K562 treated with DMSO at 1 percent for 48 hours (cell line): Measurements from ENCODE around the gene CHKA. TPM values are rescaled to one million over a fixed set of nuclear protein-coding genes. Genes with fewer than 3 reads are reported as not detected.

ENCODE experiments used
- total RNA-seq: library from RNA; unstranded; fragments of 300-600 nt; gene quantifications from 2 replicates; pipeline ENCODE4 v1.2.3, GENCODE V29; 2022; ENCODE audit warnings: low replicate concordance; ENCODE audit errors: extremely low read depth

CHKA gene
- total RNA-seq: not detected in 2 replicates

GRCh38 chr11:68121067-68121899 is at the start of gene CHKA:
Gene CHKA, minus strand, starts transcription at chr11:68121388. Its CDS starts 211 bp downstream, at chr11:68121177.

GRCh38 chr11:68038718-68039525 is 82.3 kb downstream of the CHKA start, which contains the start of gene TCIRG1:
Gene TCIRG1, plus strand, starts transcription at chr11:68039025. Its CDS starts 2,247 bp downstream, at chr11:68041272.

GRCh38 chr11:68030318-68031143 is 90.7 kb downstream of the CHKA start, which contains the start of gene NDUFS8:
Gene NDUFS8, plus strand, starts transcription at chr11:68030681. Its CDS starts 1,471 bp downstream, at chr11:68032152.

GRCh38 chr11:68010090-68011041 is 110.8 kb downstream of the CHKA start, which contains the start of gene ALDH3B1:
Gene ALDH3B1, plus strand, starts transcription at chr11:68010327. Its CDS starts 4,971 bp downstream, at chr11:68015298.

DNA sequence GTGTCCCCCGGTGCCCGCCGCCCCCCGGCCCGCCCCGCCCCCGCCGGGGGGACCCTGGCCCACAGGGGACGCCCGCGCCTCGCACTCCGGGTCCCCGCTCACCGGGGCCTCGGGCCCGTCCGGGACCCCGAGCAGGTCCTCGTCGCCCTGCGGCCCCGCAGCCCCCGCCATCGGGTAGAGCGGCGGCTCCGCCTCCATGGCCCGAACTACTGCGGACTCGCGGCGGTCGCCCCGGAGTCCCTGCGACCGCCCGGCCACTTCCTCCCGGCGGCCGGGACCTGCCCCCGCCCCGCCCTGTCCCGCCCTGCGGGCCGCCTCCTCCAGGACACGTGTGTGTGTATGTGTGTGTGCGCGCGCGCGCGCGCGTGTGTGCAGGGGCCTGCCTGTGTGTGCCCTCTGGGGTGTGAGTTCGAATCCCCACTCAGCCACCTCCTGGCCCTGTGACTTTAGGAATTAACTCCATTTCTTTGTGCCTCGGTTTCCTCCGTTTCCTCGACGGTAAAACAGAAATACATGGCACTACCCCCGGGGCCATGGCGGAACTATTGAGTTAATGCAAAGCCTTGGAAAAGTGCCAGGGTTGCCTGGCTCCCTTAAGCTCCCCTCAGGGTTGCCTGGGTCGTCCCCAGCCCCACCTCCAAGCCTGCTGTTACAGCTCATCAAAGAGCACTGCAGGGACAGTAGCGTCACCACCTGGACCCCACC is 117.2 kb downstream of the CHKA start, which contains the start of gene UNC93B1:
UNC93B1 (minus strand) TSS at position 252 of the 705 bp plus-strand sequence; CDS start at position 198, 54 bp downstream.

Other genes starting within 250 kb of the CHKA start
- gene UNC93B1, start 117.3 kb downstream of the CHKA start, total RNA-seq: not detected in 2 replicates
- not detected in 2 replicates for gene ALDH3B1, start 111.1 kb downstream of the CHKA start, total RNA-seq
- not detected in 2 replicates for gene NDUFS8, start 90.7 kb downstream of the CHKA start, total RNA-seq
- gene TCIRG1, start 82.4 kb downstream of the CHKA start, total RNA-seq: 510 TPM in 1 of 2 replicates, not detected in the other
- not detected in 2 replicates for gene KMT5B, start 91.9 kb upstream of the CHKA start, total RNA-seq
- not detected in 2 replicates for gene C11orf24, start 150.6 kb upstream of the CHKA start, total RNA-seq
- 69.5 TPM in 1 of 2 replicates, not detected in the other for gene LRP5, start 191.2 kb upstream of the CHKA start, total RNA-seq